Measurements from ENCODE around the gene ZMYND15. TPM values are rescaled to one million over a fixed set of nuclear protein-coding genes. Genes with fewer than 3 reads are reported as not detected.
A peak's percentile ranks its signal among the peaks of the same experiment; 100 is the strongest.

The ZMYND15 gene
- total RNA-seq, 4 donors from 2014 or later, result 0.31 to 1.2 (median 0.67) TPM; not detected in 1

DNA sequence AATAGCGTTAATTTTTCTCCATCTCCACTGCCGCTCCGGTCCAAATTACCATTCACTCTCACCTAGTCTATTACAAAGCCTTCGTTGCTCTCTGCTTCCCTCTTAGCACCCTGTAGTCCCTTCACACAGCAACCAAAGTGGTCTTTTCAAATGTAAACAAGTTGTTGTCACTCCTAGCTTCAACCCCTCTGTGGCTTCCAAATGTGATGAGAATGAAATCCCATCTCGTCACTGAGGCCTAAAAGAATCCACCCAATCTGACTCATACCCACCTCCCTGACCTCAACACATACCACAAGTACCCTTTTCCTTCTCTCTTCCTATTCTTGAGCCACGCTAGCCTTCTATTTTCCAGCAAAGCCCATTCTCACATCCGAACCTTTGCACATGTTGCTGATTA, 33.5 kb upstream of the ZMYND15 start:
- H3K27ac ChIP-seq, result no peak overlapping the region
- WGBS, 2 donors (ENCODE audit: low coverage in 1 of 2), result 65 to 76% methylated on average over 5 to 7 of the region's 7 CpGs
- no peak for TF ChIP-seq EP300 (IDR thresholded peaks at IDR 0.05)
- TF ChIP-seq, protein P1, sequence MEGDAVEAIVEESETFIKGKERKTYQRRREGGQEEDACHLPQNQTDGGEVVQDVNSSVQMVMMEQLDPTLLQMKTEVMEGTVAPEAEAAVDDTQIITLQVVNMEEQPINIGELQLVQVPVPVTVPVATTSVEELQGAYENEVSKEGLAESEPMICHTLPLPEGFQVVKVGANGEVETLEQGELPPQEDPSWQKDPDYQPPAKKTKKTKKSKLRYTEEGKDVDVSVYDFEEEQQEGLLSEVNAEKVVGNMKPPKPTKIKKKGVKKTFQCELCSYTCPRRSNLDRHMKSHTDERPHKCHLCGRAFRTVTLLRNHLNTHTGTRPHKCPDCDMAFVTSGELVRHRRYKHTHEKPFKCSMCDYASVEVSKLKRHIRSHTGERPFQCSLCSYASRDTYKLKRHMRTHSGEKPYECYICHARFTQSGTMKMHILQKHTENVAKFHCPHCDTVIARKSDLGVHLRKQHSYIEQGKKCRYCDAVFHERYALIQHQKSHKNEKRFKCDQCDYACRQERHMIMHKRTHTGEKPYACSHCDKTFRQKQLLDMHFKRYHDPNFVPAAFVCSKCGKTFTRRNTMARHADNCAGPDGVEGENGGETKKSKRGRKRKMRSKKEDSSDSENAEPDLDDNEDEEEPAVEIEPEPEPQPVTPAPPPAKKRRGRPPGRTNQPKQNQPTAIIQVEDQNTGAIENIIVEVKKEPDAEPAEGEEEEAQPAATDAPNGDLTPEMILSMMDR (IDR thresholded peaks at IDR 0.05), result no peak
- no peak for TF ChIP-seq POLR2AphosphoS5 (IDR thresholded peaks at IDR 0.05)
- no peak for TF ChIP-seq POLR2A (IDR thresholded peaks at IDR 0.05)

DNA sequence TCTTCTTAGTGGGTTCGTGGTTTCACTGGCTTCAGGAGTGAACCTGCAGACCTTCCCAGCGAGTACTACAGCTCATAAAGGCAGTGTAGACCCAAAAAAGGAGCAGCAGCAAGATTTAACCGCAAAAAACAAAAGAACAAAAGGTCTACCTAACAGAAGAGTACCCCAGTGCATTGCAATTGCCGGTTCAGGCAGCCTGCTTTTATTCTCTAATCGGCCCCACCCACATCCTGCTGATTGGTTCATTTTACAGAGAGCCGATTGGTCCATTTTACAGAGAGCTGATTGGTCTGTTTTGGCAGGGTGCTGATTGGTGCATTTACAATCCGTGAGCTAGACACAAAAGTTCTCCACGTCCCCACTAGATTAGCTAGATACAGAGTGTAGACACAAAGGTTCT, 31.2 kb upstream of the ZMYND15 start:
- H3K4me3 ChIP-seq, result no peak overlapping the region
- ATAC-seq, result no peak
- TF ChIP-seq POLR2AphosphoS5 (IDR thresholded peaks at IDR 0.05) (no peak), EP300 (IDR thresholded peaks at IDR 0.05) (no peak), POLR2A (IDR thresholded peaks at IDR 0.05) (no peak)
- TF ChIP-seq, protein P1 (IDR thresholded peaks at IDR 0.05), result no peak
- H3K4me1 ChIP-seq, result peaks cover 0 to 47% (median 6%) of the 10 kb centered on the region in 3 donors
- no peaks in the 10 kb centered on the region for H3K36me3 ChIP-seq
- no peak overlapping the region for H3K27ac ChIP-seq
- H3K9me3 ChIP-seq, result no peaks in the 10 kb centered on the region
- no peaks in the 10 kb centered on the region for H3K27me3 ChIP-seq
- 46% methylated on average over 5 of the region's 8 CpGs; no CpG with 5 or more reads in 1 of the 2 donors for WGBS, 2 donors (ENCODE audit: low coverage in 1 of 2)

More for the DNA sequence above, 33.5 kb upstream of the ZMYND15 start:
- Histone ChIP-seq H3K36me3 (no peaks in the 10 kb centered on the region), H3K27me3 (no peaks in the 10 kb centered on the region), H3K4me3 (no peak overlapping the region), H3K9me3 (no peaks in the 10 kb centered on the region), H3K4me1 (peaks cover 0 to 54% (median 15%) of the 10 kb centered on the region in 3 donors)
- no peak for ATAC-seq

GRCh38 chr17:4709794-4710692, 29.6 kb upstream of the ZMYND15 start, which contains the start of gene ARRB2:
TSS of gene ARRB2 (plus strand) at chr17:4710632. CDS start at chr17:4710722, 90 bp downstream.
- ATAC-seq, result peak; percentile 95
- Histone ChIP-seq H3K4me3 (peak within 1 kb of the TSS; percentile 52 to 74), H3K4me1 (peaks cover 0 to 34% (median 6%) of the 10 kb centered on the region in 3 donors), H3K36me3 (peaks cover 0 to under 1% of the 10 kb centered on the region in 2 donors), H3K27ac (peak within 1 kb of the TSS; percentile 36 to 91 (median 84)), H3K27me3 (no peaks in the 10 kb centered on the region), H3K9me3 (no peaks in the 10 kb centered on the region)
- TF ChIP-seq EP300 (IDR thresholded peaks at IDR 0.05) (no peak), POLR2A (IDR thresholded peaks at IDR 0.05) (peak; percentile 35 to 45), POLR2AphosphoS5 (IDR thresholded peaks at IDR 0.05) (peak; percentile 65)
- TF ChIP-seq, protein P1 (IDR thresholded peaks at IDR 0.05), result peak in 3 of 4 experiments; percentile 74 to 81 (median 76)
- 0 to 7% methylated on average over 8 to 20 of the region's 67 CpGs for WGBS, 2 donors (ENCODE audit: low coverage in 1 of 2)

DNA sequence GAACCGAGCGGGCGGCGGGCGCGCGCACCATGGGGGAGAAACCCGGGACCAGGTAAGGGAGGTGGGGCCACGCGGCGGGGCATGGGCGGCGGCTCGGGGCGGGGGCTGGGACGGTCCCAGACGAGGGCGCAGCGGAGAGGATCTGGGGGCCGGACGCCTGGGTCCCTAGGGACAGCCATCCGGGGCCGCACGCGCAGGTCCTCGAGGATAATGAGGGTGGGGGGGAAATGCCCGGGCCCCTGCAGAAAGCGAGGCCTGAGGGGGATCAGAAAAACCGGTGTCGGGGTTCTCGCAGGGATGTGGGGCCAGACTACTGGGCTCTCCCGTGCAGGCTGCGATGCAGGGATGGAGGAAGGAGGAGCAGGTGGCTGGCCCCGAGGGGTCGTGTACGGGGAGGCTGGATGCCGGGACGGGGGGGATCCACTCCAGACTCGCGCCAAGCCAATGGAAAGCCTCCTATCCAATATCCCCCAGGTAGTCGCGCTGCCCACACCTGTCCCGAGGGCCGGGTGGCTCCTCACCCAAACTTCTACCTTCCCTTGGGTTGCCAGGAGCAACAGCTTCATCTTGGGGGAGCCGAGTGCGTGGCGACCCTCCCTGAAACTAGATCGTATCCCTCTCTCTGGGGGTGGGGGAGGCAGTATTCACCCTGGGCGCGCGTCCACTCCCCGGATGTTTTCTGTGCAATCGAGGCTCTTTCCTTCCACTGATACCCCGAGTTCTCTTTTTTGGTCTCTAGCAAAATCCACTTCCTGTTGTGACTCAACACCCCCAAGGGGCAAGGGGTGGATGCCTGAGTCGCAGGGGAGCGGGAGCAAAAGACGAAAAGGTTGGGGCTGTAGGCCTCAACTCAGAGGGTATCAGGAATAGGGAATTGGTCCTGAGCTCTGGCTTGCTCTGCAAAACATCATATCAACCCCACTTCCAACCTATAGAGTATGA, 28.7 kb upstream of the ZMYND15 start:
- ATAC-seq, result no peak
- H3K27ac ChIP-seq, result peak overlapping the region; percentile 36 to 91 (median 84)
- H3K36me3 ChIP-seq, result peaks cover 0 to 9% of the 10 kb centered on the region in 2 donors
- no peaks in the 10 kb centered on the region for H3K9me3 ChIP-seq
- 1 to 12% methylated on average over 18 to 25 of the region's 57 CpGs for WGBS, 2 donors (ENCODE audit: low coverage in 1 of 2)
- no peaks in the 10 kb centered on the region for H3K27me3 ChIP-seq
- H3K4me3 ChIP-seq, result peak overlapping the region; percentile 52 to 74
- TF ChIP-seq POLR2AphosphoS5 (IDR thresholded peaks at IDR 0.05), result no peak
- no peak for TF ChIP-seq EP300 (IDR thresholded peaks at IDR 0.05)
- TF ChIP-seq, protein P1 (IDR thresholded peaks at IDR 0.05), result peak in 1 of 4 experiments; percentile 7
- peak in 1 of 2 donors; percentile 12 for TF ChIP-seq POLR2A (IDR thresholded peaks at IDR 0.05)
- H3K4me1 ChIP-seq, result peaks cover 0 to 34% (median 6%) of the 10 kb centered on the region in 3 donors
